A673 (cell line): ENCODE data around the gene TUT7. TPM values are rescaled to one million over a fixed set of nuclear protein-coding genes. Genes with fewer than 3 reads are reported as not detected.

Experiments used
- BruUV-seq: library from RNA; stranded (reverse); fragments of 400-500 nt; replicated peaks from 2 replicates; lab custom pipeline; 2021; lab: Mats Ljungman, UMichigan
- CTCF ChIA-PET: fragments of 300-600 bp; sonication (Branson Sonifier 250); formaldehyde crosslinking; loops from one replicate; lab custom pipeline; 2022; ENCODE audit warnings: antibody characterized with exemption; lab: Charles Lee
- POLR2A ChIA-PET: fragments of 300-600 bp; sonication (Branson Sonifier 250); formaldehyde crosslinking; loops from one replicate; lab custom pipeline; 2022; ENCODE audit warnings: antibody characterized with exemption; ENCODE audit not compliant: low non-redundant PET; lab: Charles Lee
- DNase-seq: peaks from one replicate; pipeline ENCODE4 v3.0.0-alpha.2; 2015; ENCODE audit warnings: low spot score
- H3K27ac ChIP-seq: fragments of 200-600 bp; sonication (generic); 2 replicates; pipeline ENCODE4 v1.5.1; 2016; ENCODE audit warnings: mixed run types, low read depth, mild to moderate bottlenecking, mixed read lengths, antibody characterized with exemption, low read length; ENCODE audit not compliant: poor library complexity, severe bottlenecking
- H3K27me3 ChIP-seq: fragments of 200-600 bp; sonication (generic); replicated peaks from 2 replicates; pipeline ENCODE4 v1.6.1; 2017; ENCODE audit warnings: mixed run types, low read depth, mild to moderate bottlenecking, mixed read lengths, antibody characterized with exemption, low read length; ENCODE audit not compliant: insufficient read depth, poor library complexity
- H3K36me3 ChIP-seq: fragments of 200-600 bp; sonication (generic); 2 replicates; pipeline ENCODE4 v1.6.1; 2016; ENCODE audit warnings: mixed run types, mild to moderate bottlenecking, mixed read lengths, antibody characterized with exemption, low read length; ENCODE audit not compliant: insufficient read depth, poor library complexity, severe bottlenecking
- H3K4me1 ChIP-seq: fragments of 200-600 bp; sonication (generic); 2 replicates; pipeline ENCODE4 v1.6.1; 2017; ENCODE audit warnings: mixed run types, mild to moderate bottlenecking, mixed read lengths, antibody characterized with exemption, low read length; ENCODE audit not compliant: insufficient read depth, poor library complexity, severe bottlenecking
- H3K4me3 ChIP-seq: fragments of 200-600 bp; sonication (generic); 2 replicates; pipeline ENCODE4 v1.5.1; 2016; ENCODE audit warnings: low read depth, mixed run types, mild to moderate bottlenecking, mixed read lengths, low read length; ENCODE audit not compliant: poor library complexity, severe bottlenecking
- H3K9me3 ChIP-seq: fragments of 200-600 bp; sonication (generic); 2 replicates; pipeline ENCODE4 v1.6.1; 2016; ENCODE audit warnings: mixed run types, low read depth, mild to moderate bottlenecking, mixed read lengths, antibody characterized with exemption, low read length; ENCODE audit not compliant: poor library complexity, severe bottlenecking
- CTCF ChIP-seq: fragments of 300-800, 200-600 bp; sonication (generic); conservative IDR thresholded peaks from 2 replicates; pipeline ENCODE4 v1.5.1; 2017; ENCODE audit warnings: low read depth, mild to moderate bottlenecking, antibody characterized with exemption, low read length, moderate library complexity, mixed read lengths
- EZH2 ChIP-seq: fragments of 200-600 bp; sonication (generic); IDR thresholded peaks from 2 replicates; pipeline ENCODE4 v1.6.1; 2017; ENCODE audit warnings: borderline replicate concordance, low read depth, mild to moderate bottlenecking, mixed read lengths, antibody characterized with exemption, low read length; ENCODE audit not compliant: poor library complexity, severe bottlenecking
- intact Hi-C: fragments of 100-400 bp; cut with micrococcal nuclease; formaldehyde crosslinking; loops from one replicate; pipeline ENCODE4 v1.10.0; 2022; ENCODE audit not compliant: unreplicated experiment
- total RNA-seq: library from RNA; stranded (reverse); gene quantifications from 2 replicates; pipeline ENCODE4 v1.2.3, GENCODE V29; 2021

TUT7 gene
- total RNA-seq, 1 experiment from 2014 or later, result 22.7 TPM

GRCh38 chr9:86241216-86241615 lies 113.0 kb downstream of the TUT7 start:
- Histone ChIP-seq H3K27me3 (no peaks in the 10 kb centered on the region), H3K4me3 (no peak overlapping the region), H3K27ac (no peak overlapping the region), H3K4me1 (no peaks in the 10 kb centered on the region), H3K36me3 (no peaks in the 10 kb centered on the region), H3K9me3 (no peaks in the 10 kb centered on the region)
- intact Hi-C loops, result loop anchor here (10.0 kb wide), 1 partner anchor 416 kb away; no protein-coding TSS in a partner anchor
- TF ChIP-seq CTCF, result no peak
- TF ChIP-seq EZH2, result no peak
- ChIA-PET POLR2A (no interaction called here), CTCF (interaction anchor here (0.7 kb wide), 1 partner anchor 68 kb away, joined by 7 read pairs; no protein-coding TSS in a partner anchor)
- no peak for DNase-seq
- no TSS peak for BruUV-seq

- Histone ChIP-seq H3K36me3 (no peaks in the 10 kb centered on the region), H3K27ac (no peak overlapping the region), H3K4me1 (peaks cover 3% of the 10 kb centered on the region), H3K9me3 (no peaks in the 10 kb centered on the region), H3K4me3 (no peak overlapping the region), H3K27me3 (no peaks in the 10 kb centered on the region)
- POLR2A ChIA-PET, result no interaction called here
- CTCF ChIA-PET, result no interaction called here
- DNase-seq, result no peak
- TF ChIP-seq EZH2, result no peak
- peak; percentile 19; the same call in 1 of the 2 replicates for TF ChIP-seq CTCF
- intact Hi-C loops, result loop anchor here (10.0 kb wide), 1 partner anchor 204 kb away; no protein-coding TSS in a partner anchor
- BruUV-seq, result no TSS peak
Observed at GRCh38 chr9:86238861-86239770, 115.1 kb downstream of the TUT7 start.

Other genes with a start within 250 kb of the TUT7 start
- 0.35 and 0.56 TPM in 2 replicates for gene C9orf153, start 94.8 kb downstream of the TUT7 start, total RNA-seq
- gene ISCA1, start 71.9 kb downstream of the TUT7 start, total RNA-seq, result 36.4 and 42.5 TPM in 2 replicates